Nephron (organoid): ENCODE measurements around the gene MAP4K4.

Experiments
- H3K27ac Mint-ChIP-seq, 3 experiments: 2 replicates each; pipeline ENCODE4 v1.8.0; 2020; ENCODE audit warnings: mixed read lengths in 3 of 3, mild to moderate bottlenecking in 2 of 3, moderate library complexity in 1 of 3
- H3K27me3 Mint-ChIP-seq: 2 replicates; pipeline ENCODE4 v1.8.0; 2021; ENCODE audit warnings: low read depth, mild to moderate bottlenecking, moderate library complexity, mixed read lengths
- H3K36me3 Mint-ChIP-seq: 2 replicates; pipeline ENCODE4 v1.8.0; 2020; ENCODE audit warnings: low read depth, mixed read lengths
- H3K4me1 Mint-ChIP-seq: 2 replicates; pipeline ENCODE4 v1.8.0; 2020; ENCODE audit warnings: mixed read lengths
- H3K4me3 Mint-ChIP-seq, 3 experiments: 2 replicates each; pipeline ENCODE4 v1.8.0; 2020; ENCODE audit warnings: mild to moderate bottlenecking in 3 of 3, mixed read lengths in 3 of 3, moderate library complexity in 2 of 3
- H3K9me3 Mint-ChIP-seq: 2 replicates; pipeline ENCODE4 v1.8.0; 2020; ENCODE audit warnings: mixed read lengths
- CTCF ChIP-seq, 3 experiments: fragments of 200-600 bp; sonication (generic); IDR thresholded peaks; one replicate each; pipeline ENCODE4 v1.5.0; 2021; ENCODE audit warnings: antibody characterized with exemption in 3 of 3; ENCODE audit not compliant: unreplicated experiment in 3 of 3

MAP4K4 gene

DNA sequence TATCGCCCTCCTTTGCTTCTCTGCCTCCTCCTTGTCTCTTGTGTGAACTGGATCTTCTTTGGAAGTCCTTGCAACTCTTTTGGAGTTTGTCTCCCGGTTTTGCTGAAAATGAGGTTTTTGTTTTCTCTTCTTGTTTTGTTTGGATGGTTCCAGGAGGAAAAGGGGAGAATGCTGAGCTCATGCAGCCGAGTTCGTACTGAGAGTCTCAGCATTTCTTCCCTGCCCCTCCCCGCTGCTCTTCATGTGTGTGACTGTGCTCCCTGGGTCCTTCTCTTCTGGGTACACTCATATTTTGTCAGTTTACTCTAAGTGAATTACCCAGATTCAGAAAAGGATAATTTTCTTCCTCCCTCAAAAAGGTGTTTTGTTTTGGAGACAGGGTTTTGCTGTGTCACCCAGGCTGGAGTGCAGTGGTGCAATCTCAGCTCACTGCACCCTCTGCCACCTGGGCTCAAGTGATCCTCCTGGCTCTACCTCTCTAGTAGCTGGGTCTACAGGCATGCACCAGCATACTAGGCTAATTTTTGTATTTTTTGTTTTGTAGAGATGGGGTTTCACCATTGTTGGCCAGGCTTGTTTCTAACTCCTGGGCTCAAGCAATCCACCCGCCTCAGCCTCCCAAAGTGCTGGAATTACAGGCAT lies 151.4 kb downstream of the MAP4K4 start:
- no peak for TF ChIP-seq CTCF (IDR thresholded peaks at IDR 0.05; ENCODE audit: unreplicated experiment in 3 of 3)
- Mint-ChIP-seq H3K4me3 (no peak overlapping the region), H3K4me1 (no peaks in the 10 kb centered on the region), H3K36me3 (peaks cover 58% of the 10 kb centered on the region), H3K27me3 (no peaks in the 10 kb centered on the region), H3K27ac (peak overlapping the region in 1 of 3 experiments; percentile 25), H3K9me3 (no peaks in the 10 kb centered on the region)

DNA sequence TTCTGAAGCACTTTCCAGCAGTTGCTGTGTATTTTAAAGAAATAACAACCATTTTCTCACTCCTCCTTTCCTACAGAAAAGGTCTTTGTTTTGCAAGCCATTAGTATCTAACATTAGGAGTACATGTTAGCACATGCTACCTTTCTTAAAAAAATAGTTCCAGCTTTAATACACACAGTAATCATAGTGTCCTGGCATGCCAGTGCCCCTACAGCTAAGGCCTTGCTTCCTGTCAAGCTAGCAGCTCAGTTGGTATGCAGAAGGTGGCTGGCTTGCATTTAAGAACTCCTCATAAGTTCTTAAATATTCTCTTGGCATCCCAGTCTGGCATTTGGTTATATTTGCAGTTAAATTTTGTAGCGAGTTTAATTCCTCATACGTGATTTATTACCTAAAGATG lies 152.9 kb downstream of the MAP4K4 start:
- Mint-ChIP-seq H3K36me3 (peaks cover 57% of the 10 kb centered on the region), H3K27me3 (no peaks in the 10 kb centered on the region), H3K4me3 (no peak overlapping the region), H3K9me3 (no peaks in the 10 kb centered on the region), H3K27ac (no peak overlapping the region), H3K4me1 (no peaks in the 10 kb centered on the region)
- TF ChIP-seq CTCF (IDR thresholded peaks at IDR 0.05; ENCODE audit: unreplicated experiment in 3 of 3): no peak

- TF ChIP-seq CTCF (IDR thresholded peaks at IDR 0.05; ENCODE audit: unreplicated experiment in 3 of 3): no peak
- H3K27ac Mint-ChIP-seq: no peak overlapping the region
- H3K4me3 Mint-ChIP-seq: no peak overlapping the region
- H3K27me3 Mint-ChIP-seq: no peaks in the 10 kb centered on the region
- H3K9me3 Mint-ChIP-seq: no peaks in the 10 kb centered on the region
- peaks cover 61% of the 10 kb centered on the region for H3K36me3 Mint-ChIP-seq
- peaks cover 5% of the 10 kb centered on the region for H3K4me1 Mint-ChIP-seq
Observed at GRCh38 chr2:101850991-101851390, 153.5 kb downstream of the MAP4K4 start.

DNA sequence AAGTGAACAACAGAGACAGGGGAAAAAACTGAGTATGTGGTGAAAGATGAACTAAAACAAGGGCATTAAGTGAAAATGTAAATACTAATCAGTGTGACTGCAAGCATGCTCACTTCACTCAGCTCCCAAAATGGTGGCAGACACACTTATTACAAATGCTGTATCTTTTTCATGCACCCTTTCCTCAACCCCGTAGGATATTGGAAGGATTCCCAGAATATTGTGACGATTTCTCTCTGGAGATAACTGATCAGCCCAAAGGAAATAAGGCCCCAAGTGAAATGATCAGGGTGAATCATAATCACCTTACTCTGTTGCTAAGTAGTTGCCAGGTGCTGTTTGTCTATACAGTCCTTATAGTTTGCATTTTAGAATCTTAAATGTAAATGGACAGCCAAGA lies 155.3 kb downstream of the MAP4K4 start:
- Mint-ChIP-seq H3K27me3 (no peaks in the 10 kb centered on the region), H3K4me3 (no peak overlapping the region), H3K4me1 (peaks cover 5% of the 10 kb centered on the region), H3K27ac (no peak overlapping the region), H3K36me3 (peaks cover 63% of the 10 kb centered on the region), H3K9me3 (no peaks in the 10 kb centered on the region)
- no peak for TF ChIP-seq CTCF (IDR thresholded peaks at IDR 0.05; ENCODE audit: unreplicated experiment in 3 of 3)

GRCh38 chr2:101854877-101855276 lies 157.4 kb downstream of the MAP4K4 start:
- Mint-ChIP-seq H3K36me3 (peaks cover 64% of the 10 kb centered on the region), H3K4me3 (no peak overlapping the region), H3K9me3 (no peaks in the 10 kb centered on the region), H3K4me1 (peaks cover 12% of the 10 kb centered on the region), H3K27ac (no peak overlapping the region), H3K27me3 (no peaks in the 10 kb centered on the region)
- no peak for TF ChIP-seq CTCF (IDR thresholded peaks at IDR 0.05; ENCODE audit: unreplicated experiment in 3 of 3)

DNA sequence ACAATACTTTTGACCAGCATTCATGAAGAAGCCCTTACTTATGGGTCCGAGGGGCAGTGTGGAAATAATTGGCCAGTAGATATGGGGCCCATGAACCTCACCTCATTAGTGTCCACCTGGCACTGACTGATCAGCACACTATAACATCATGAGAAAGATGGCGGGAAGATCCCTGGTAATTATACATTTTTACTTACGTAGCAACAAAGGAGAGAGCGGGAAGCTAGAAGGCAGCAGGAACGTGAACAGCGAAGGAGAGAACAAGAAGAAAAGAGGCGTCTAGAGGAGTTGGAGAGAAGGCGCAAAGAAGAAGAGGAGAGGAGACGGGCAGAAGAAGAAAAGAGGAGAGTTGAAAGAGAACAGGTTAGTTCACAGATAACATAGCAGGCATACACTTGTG lies 158.3 kb downstream of the MAP4K4 start:
- Mint-ChIP-seq H3K4me1 (peaks cover 12% of the 10 kb centered on the region), H3K27ac (peak overlapping the region in 1 of 3 experiments; percentile 5), H3K27me3 (no peaks in the 10 kb centered on the region), H3K4me3 (no peak overlapping the region), H3K36me3 (peaks cover 71% of the 10 kb centered on the region), H3K9me3 (no peaks in the 10 kb centered on the region)
- TF ChIP-seq CTCF (IDR thresholded peaks at IDR 0.05; ENCODE audit: unreplicated experiment in 3 of 3): no peak
